MCF 10A (cell line): ENCODE results near the gene MGMT. TPM values are rescaled to one million over a fixed set of nuclear protein-coding genes. Genes with fewer than 3 reads are reported as not detected.

Experiments
- BruUV-seq: library from RNA; stranded (reverse); fragments of 400-500 nt; replicated peaks from 2 replicates; lab custom pipeline; 2021; lab: Mats Ljungman, UMichigan
- CTCF ChIA-PET: fragments of 300-600 bp; sonication (Branson Sonifier 250); formaldehyde crosslinking; extraction: SDS; loops from one replicate; lab custom pipeline; 2021; ENCODE audit warnings: antibody characterized with exemption, inconsistent platforms; lab: Yijun Ruan, JAX
- POLR2A ChIA-PET: fragments of 300-600, 350-650 bp; sonication (Branson Sonifier 250); formaldehyde crosslinking; extraction: SDS; loops from one replicate; lab custom pipeline; 2020; ENCODE audit warnings: antibody characterized with exemption, inconsistent platforms; lab: Yijun Ruan, JAX
- DNase-seq: peaks from one replicate; pipeline ENCODE4 v3.0.0-alpha.2; 2018; ENCODE audit not compliant: unreplicated experiment
- H3K27ac Mint-ChIP-seq: one replicate; pipeline ENCODE4 v1.8.0; 2022; ENCODE audit warnings: mild to moderate bottlenecking, low read depth, mixed read lengths; ENCODE audit not compliant: unreplicated experiment
- H3K27me3 Mint-ChIP-seq: one replicate; pipeline ENCODE4 v1.8.0; 2022; ENCODE audit warnings: mixed read lengths; ENCODE audit not compliant: insufficient read depth, unreplicated experiment
- H3K36me3 Mint-ChIP-seq: one replicate; pipeline ENCODE4 v1.8.0; 2022; ENCODE audit warnings: mild to moderate bottlenecking, moderate library complexity, mixed read lengths; ENCODE audit not compliant: insufficient read depth, unreplicated experiment
- H3K4me1 Mint-ChIP-seq: one replicate; pipeline ENCODE4 v1.8.0; 2022; ENCODE audit warnings: mixed read lengths; ENCODE audit not compliant: insufficient read depth, unreplicated experiment
- H3K4me3 Mint-ChIP-seq: one replicate; pipeline ENCODE4 v1.8.0; 2022; ENCODE audit warnings: mild to moderate bottlenecking, moderate library complexity, mixed read lengths; ENCODE audit not compliant: unreplicated experiment
- H3K9me3 Mint-ChIP-seq: one replicate; pipeline ENCODE4 v1.8.0; 2022; ENCODE audit warnings: mixed read lengths; ENCODE audit not compliant: unreplicated experiment
- intact Hi-C: fragments of 100-400 bp; cut with micrococcal nuclease; formaldehyde crosslinking; loops from 2 replicates; pipeline ENCODE4 v1.14.1; 2022
- total RNA-seq: library from RNA; stranded (reverse); gene quantifications from 2 replicates; pipeline ENCODE4 v1.2.3, GENCODE V29; 2022
- TF ChIP-seq, protein P1 (sequence below): fragments of 200-600 bp; IDR thresholded peaks from one replicate; pipeline ENCODE4 v1.8.0; 2022; ENCODE audit warnings: antibody characterized with exemption, mild to moderate bottlenecking; ENCODE audit not compliant: unreplicated experiment

Gene MGMT
- total RNA-seq, 1 experiment from 2014 or later = 18.0 TPM

DNA sequence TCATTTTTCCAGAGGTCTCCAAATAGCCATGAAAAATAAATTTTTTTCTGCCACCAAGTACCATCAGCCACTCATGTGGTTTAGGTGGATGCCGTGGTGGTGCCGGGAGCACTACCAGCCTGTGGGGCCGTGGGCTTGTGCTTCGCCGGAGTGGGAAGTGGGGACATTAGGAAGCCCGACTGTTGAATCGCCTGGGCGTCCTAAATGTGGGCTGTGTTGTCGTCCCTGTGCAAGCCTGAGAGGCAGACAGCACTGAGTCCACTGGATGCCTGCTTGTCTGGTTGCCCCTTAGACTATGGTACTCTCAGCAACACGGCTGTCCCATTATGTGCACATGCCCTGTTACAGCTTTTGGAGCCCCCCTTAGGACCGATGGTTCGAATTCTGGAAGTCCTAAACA is 59.9 kb downstream of the MGMT start:
- intact Hi-C loops = no loop called here
- POLR2A ChIA-PET = no interaction called here
- DNase-seq = no peak
- CTCF ChIA-PET = no interaction called here
- no TSS peak for BruUV-seq
- Mint-ChIP-seq H3K27me3 (no peaks in the 10 kb centered on the region), H3K9me3 (no peaks in the 10 kb centered on the region), H3K4me3 (no peak overlapping the region), H3K36me3 (no peaks in the 10 kb centered on the region), H3K4me1 (peaks cover 25% of the 10 kb centered on the region), H3K27ac (no peak overlapping the region)
- TF ChIP-seq, protein P1, sequence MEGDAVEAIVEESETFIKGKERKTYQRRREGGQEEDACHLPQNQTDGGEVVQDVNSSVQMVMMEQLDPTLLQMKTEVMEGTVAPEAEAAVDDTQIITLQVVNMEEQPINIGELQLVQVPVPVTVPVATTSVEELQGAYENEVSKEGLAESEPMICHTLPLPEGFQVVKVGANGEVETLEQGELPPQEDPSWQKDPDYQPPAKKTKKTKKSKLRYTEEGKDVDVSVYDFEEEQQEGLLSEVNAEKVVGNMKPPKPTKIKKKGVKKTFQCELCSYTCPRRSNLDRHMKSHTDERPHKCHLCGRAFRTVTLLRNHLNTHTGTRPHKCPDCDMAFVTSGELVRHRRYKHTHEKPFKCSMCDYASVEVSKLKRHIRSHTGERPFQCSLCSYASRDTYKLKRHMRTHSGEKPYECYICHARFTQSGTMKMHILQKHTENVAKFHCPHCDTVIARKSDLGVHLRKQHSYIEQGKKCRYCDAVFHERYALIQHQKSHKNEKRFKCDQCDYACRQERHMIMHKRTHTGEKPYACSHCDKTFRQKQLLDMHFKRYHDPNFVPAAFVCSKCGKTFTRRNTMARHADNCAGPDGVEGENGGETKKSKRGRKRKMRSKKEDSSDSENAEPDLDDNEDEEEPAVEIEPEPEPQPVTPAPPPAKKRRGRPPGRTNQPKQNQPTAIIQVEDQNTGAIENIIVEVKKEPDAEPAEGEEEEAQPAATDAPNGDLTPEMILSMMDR = no peak

DNA sequence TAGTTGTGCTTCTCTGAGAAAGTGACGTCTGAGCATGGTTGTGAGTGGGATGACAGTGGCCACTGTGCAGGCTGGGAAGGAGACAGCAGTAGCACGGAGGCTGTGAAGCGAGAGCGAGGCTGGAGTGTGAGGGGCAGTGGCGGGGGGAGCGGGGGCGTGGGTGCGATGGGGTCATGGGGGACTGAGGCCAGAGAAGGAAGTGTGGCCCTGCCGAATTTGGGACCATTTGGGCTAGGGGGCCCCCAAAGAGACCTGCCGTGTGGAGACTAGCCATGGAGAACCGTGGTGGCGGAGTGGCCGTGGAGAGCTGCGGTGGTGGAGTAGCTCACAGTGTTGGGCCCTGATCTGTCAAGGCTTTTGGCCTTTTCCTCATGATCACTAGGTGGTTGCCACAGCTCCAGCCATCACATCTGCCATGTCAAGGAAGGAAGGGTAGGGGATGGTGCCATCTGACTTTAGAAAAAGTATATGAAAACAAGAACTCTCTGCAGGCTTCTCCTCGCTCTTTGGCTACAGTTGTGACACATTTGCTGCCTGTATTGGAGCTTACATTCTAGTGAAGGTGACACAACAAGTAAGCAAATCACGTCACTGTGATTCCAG is 61.4 kb downstream of the MGMT start:
- ChIA-PET CTCF (interaction anchor here (0.6 kb wide), 2 partner anchors 497 to 581 kb away, joined by 3 to 4 read pairs; no protein-coding TSS in a partner anchor), POLR2A (interaction anchor here (0.6 kb wide), 1 partner anchor 133 kb away, joined by 4 read pairs; no protein-coding TSS in a partner anchor)
- TF ChIP-seq, protein P1 = no peak
- DNase-seq = no peak
- BruUV-seq = no TSS peak
- intact Hi-C loops = no loop called here
- no peaks in the 10 kb centered on the region for H3K9me3 Mint-ChIP-seq
- no peak overlapping the region for H3K4me3 Mint-ChIP-seq
- no peaks in the 10 kb centered on the region for H3K27me3 Mint-ChIP-seq
- H3K4me1 Mint-ChIP-seq = peaks cover 27% of the 10 kb centered on the region
- H3K27ac Mint-ChIP-seq = no peak overlapping the region
- no peaks in the 10 kb centered on the region for H3K36me3 Mint-ChIP-seq

DNA sequence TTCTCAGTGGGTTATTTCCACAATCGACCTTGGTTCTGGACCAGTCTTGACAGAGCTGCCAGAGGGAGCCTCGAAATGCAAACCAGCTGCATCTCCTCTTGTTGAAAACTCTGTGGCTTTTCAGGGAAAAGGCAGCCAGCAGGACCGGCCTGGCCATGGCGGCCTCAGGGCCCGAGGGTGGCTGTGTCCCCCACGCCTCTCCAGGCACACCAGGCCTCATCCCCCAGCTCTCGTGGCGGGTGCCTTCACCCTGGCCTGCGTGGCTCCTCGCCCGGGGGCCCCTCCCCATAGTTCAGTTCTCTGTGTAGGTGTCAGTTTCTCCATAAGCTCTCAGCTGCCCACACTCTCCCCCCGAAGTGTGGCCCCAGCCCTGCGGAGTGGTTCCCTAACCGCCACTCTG is 63.5 kb downstream of the MGMT start:
- ChIA-PET CTCF (interaction anchor here (0.6 kb wide), 2 partner anchors 63 to 631 kb away, joined by 3 to 4 read pairs; no protein-coding TSS in a partner anchor), POLR2A (interaction anchor here (0.7 kb wide), 1 partner anchor 195 kb away, joined by 3 read pairs; no protein-coding TSS in a partner anchor)
- H3K27me3 Mint-ChIP-seq = no peaks in the 10 kb centered on the region
- DNase-seq = no peak
- no TSS peak for BruUV-seq
- H3K4me3 Mint-ChIP-seq = no peak overlapping the region
- intact Hi-C loops = no loop called here
- TF ChIP-seq, protein P1 = no peak
- H3K27ac Mint-ChIP-seq = peak overlapping the region; percentile 74
- H3K9me3 Mint-ChIP-seq = no peaks in the 10 kb centered on the region
- peaks cover 21% of the 10 kb centered on the region for H3K4me1 Mint-ChIP-seq
- H3K36me3 Mint-ChIP-seq = no peaks in the 10 kb centered on the region

DNA sequence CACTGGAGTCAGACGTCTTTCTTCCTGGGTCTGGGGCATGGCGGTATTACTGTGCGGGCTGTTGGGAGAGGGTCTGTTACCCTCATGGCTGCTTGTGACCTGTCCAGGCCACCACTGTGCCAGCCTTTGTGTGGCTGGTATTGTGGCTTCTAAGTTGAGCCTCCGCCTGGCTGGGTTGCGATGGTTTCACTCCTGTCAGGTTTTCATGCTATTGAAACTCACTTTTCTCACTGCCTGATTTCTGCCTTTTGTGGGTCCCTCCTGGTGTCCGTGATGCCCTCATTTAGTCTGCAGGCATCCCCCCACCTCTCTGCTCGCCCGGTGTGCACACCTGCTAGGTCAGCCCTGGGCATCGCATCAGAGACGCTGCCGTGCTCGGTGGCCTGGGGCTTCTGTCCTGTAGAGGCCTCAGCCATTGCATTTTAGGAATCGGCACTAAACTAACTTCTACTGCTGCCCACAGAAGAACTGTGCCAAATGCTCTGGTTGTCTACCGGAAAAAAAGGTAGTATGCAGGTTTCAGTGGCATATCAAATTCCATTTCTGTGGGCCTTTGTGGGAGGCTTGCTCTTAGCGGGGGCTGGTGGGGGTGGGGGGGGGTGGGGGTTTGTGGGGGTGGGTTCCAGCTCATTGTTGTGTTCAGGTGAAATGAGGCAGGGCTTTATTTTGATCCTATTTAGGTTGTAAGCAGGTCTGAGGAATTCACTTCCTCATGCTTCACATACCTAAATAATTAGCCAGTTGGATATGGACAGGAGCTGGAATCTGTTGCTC is 64.3 kb downstream of the MGMT start:
- intact Hi-C loops = no loop called here
- Mint-ChIP-seq H3K27me3 (no peaks in the 10 kb centered on the region), H3K36me3 (no peaks in the 10 kb centered on the region), H3K27ac (peak overlapping the region; percentile 74), H3K9me3 (no peaks in the 10 kb centered on the region), H3K4me3 (no peak overlapping the region), H3K4me1 (peaks cover 18% of the 10 kb centered on the region)
- TF ChIP-seq, protein P1 = no peak
- CTCF ChIA-PET = interaction anchor here (1.0 kb wide), 1 partner anchor 8 kb away, joined by 5 read pairs; no protein-coding TSS in a partner anchor
- POLR2A ChIA-PET = interaction anchor here (0.7 kb wide), 1 partner anchor 49 kb away, joined by 3 read pairs; no protein-coding TSS in a partner anchor
- peak; percentile 8 for DNase-seq
- BruUV-seq = no TSS peak
